Left hindlimb (tissue), 1 donor: ENCODE data around the gene SAMD5.

Experiments
- DNase-seq: peaks from one replicate; pipeline ENCODE4 v3.0.0-alpha.2; 2018

The SAMD5 gene

GRCh38 chr6:147567141-147567805 is 58.8 kb downstream of the SAMD5 start:
- no peak for DNase-seq

- no peak for DNase-seq
Measured at GRCh38 chr6:147569788-147570187, 61.3 kb downstream of the SAMD5 start.

- no peak for DNase-seq
Measured at GRCh38 chr6:147570681-147571080, 62.2 kb downstream of the SAMD5 start.

GRCh38 chr6:147577488-147577887 is 69.0 kb downstream of the SAMD5 start:
- no peak for DNase-seq

GRCh38 chr6:147578159-147578558 is 69.7 kb downstream of the SAMD5 start:
- DNase-seq = no peak

- no peak for DNase-seq
Measured at GRCh38 chr6:147578883-147579282, 70.4 kb downstream of the SAMD5 start.

- no peak for DNase-seq
Measured at GRCh38 chr6:147579667-147580066, 71.2 kb downstream of the SAMD5 start.

- no peak for DNase-seq
Measured at GRCh38 chr6:147582991-147583390, 74.5 kb downstream of the SAMD5 start.

GRCh38 chr6:147585256-147585655 is 76.8 kb downstream of the SAMD5 start:
- no peak for DNase-seq

GRCh38 chr6:147586044-147586443 is 77.6 kb downstream of the SAMD5 start:
- DNase-seq = peak; percentile 81

GRCh38 chr6:147587907-147588306 is 79.4 kb downstream of the SAMD5 start:
- DNase-seq = no peak

GRCh38 chr6:147588469-147588868 is 80.0 kb downstream of the SAMD5 start:
- DNase-seq = no peak

GRCh38 chr6:147589739-147590250 is 81.3 kb downstream of the SAMD5 start:
- DNase-seq = no peak

GRCh38 chr6:147595961-147596360 is 87.5 kb downstream of the SAMD5 start:
- DNase-seq = no peak

GRCh38 chr6:147603392-147604081 is 95.0 kb downstream of the SAMD5 start:
- DNase-seq = no peak

GRCh38 chr6:147604373-147604772 is 95.9 kb downstream of the SAMD5 start:
- DNase-seq = no peak

GRCh38 chr6:147611992-147612391 is 103.5 kb downstream of the SAMD5 start:
- no peak for DNase-seq

- DNase-seq = no peak
Measured at GRCh38 chr6:147614501-147614900, 106.0 kb downstream of the SAMD5 start.

- no peak for DNase-seq
Measured at GRCh38 chr6:147615659-147616456, 107.4 kb downstream of the SAMD5 start.

GRCh38 chr6:147617366-147617765 is 108.9 kb downstream of the SAMD5 start:
- no peak for DNase-seq

GRCh38 chr6:147618457-147618856 is 110.0 kb downstream of the SAMD5 start:
- DNase-seq = no peak

GRCh38 chr6:147618927-147619326 is 110.4 kb downstream of the SAMD5 start:
- DNase-seq = no peak
